Measurements from ENCODE around the gene TSPAN2.
A peak's percentile ranks its signal among the peaks of the same experiment; 100 is the strongest.

Gene TSPAN2

DNA sequence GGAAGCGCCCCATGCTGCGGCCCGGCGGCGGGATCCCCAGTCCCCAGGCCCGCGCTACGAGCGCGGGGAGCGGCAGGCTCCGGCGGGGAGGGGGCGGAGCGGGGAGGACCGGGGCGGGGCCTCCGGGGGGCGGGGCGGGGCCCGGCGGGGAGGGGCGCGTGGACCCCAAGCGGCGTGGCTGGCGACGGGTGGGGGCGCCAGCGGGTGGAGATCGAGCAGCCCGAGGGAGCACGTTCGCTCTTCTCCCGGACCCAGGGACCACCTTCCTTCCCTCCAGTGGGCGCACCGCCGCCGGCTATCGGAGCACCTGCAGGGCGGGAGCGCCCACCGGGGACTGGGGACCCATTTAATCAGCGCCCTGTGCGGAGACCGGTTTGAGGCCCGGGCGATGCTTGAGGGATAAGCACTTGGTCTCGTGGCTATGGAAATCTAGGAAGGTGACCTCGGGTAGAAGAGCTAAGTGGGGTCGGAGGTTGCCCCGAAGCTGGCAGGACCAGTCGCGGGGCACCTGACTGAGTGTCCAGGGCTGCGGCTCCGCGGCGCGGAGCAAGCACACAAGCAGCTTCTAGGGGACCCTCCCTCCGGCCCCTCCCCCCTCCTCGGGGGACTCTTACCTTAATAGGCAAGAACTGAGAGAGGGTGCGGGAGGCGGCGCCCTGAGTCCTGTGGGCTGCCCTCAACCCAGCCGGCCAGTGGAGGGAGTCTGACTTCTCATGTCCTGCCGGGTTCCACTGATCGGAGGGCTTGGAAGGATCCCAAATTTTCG, at the start of gene TSPAN2:
TSPAN2 (minus strand) TSS at position 84 of the 766 bp plus-strand sequence; CDS start at position 13, 71 bp downstream.
- no peak for DNase-seq

DNA sequence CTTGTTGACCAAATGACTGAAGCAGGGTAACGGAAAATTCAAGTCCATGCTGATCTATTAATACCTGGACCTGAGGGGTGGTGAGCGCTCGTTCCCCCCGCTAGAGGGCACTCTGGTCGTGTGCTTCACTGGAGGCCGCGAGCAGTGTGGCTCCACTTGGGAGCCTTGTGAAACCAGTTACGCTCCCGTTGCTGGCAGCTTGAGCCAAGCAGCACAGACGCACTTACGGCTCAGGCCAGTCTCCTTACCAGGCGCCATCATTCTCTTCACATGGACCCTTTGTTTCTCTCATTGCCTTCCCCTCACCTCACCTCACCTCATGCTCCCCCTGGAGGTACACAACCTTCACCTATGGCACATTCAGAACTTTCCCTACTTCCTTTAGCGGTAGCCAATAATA, 49.7 kb upstream of the TSPAN2 start:
- peak; percentile 60 to 86 for DNase-seq

DNA sequence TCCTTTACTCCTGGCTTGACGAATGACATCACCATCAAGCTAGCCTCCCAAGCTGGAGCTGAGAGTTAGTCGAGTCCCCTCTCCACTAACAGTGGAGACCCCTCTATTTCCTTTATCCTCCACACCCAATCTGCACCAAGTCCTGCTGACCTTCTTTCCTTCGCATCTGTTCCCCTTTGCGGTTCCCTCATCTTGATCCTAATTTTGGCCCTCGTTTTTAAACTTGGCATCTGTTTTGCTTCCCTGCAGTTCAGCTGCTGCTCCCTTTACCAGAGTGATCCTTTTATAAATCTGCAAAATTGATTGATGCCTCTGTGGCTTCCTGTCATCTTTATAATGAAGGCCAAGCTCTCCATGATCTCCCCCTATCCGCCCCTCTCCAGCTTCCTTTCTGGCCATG, 49.0 kb upstream of the TSPAN2 start:
- no peak for DNase-seq

DNA sequence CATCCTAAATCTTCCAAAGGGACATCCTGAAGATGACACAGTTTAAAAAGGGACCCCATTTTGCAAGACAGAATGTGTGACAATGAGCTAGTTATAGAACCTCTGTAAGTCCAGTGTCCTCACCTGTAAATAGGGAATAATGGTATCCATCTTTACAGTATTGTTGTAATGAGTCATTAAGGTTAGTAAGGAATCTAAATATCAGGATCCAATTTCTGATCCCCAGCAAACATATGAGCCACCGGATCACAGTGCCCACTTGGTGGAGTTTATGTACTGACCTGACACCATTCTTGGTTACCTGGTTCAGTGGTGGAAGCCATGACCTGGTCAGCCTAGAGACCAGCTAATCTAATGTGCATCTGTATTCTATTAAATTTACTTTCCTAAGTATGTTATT, 47.9 kb upstream of the TSPAN2 start:
- DNase-seq, result no peak

DNA sequence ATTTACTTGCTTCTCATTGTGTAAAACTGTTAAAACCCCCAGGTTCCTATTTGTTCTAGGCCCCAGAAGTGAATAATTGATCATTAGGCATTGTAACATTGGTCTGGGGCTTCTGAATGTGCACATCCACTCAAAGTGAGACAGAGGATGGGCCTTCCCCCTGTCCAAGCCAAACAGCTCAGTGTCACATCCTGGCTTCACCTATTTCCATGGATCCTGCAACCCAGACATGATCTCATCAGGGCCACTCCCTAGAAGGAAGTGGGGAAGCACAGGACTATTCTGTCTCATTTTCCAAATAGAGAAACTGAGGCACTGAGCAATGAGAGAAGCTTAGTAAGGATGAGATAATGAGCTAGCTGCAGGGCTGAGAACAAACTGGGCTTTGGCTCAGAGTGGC, 47.4 kb upstream of the TSPAN2 start:
- no peak for DNase-seq

DNA sequence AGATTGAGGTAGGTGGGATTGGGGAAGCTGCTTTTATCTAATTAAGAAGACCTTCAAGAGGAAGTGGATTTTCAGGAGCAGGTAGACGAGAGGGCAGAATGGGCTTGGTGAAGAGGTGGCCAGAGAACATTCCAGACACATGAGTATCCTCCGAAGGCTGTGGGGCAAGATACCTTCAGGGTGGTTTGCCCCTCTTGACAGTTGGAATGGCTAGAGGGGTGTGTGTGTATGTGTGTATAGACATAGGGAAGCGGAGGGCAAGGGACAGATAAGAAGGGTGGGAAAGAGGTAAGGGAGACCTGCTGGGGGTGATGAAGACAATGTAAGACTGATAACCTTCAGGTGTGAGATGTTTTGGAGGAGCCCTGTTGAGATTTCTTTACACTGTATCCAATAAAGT, 46.8 kb upstream of the TSPAN2 start:
- no peak for DNase-seq

DNA sequence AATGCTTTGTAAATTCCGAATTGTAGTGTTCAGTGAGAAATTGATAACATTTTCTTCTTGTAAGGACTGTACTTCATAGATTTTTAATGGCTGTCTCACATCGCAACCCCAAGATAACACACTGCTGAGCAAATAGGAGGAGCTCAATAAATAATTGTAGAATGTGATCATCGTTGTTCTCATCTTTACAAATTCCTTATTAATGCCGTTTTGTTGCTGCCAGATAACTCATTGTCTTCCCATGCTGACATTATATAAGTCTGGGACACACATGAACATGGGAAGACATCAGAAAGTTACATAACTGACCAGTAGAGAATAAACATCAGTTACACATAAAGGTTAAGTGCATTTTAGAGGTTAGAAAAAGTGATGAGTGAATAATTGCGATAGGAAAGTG, 46.4 kb upstream of the TSPAN2 start:
- DNase-seq, result no peak

DNA sequence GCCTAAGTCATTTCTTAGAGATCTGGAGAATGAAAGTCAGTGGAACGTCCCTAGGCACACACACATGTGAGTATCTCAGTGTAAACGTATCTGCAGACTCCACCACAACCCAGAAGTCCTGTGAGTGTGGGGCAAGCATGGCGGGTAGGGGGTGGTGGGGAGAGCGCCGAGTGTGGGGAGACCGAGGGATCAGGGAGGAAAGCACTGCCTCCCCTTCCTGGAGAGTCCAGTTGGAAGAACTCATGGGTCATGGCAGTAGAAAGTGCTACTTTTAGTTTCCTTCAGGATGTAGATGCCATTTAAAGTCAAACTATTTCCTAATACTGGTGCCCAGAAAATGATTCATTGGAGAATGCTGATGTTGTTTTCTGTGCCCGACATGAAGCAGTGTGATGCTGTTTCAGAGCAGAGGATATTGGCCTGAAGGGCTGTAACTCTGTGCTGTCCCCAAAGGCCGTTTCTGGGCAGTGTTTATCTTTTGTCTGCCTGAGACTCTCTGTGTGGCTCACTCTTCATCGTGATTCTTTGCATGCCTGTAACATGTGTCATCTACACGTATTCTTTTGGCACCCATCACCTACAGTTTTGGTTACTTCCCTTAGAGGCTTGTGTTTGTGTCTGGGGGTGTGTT, 45.7 kb upstream of the TSPAN2 start:
- DNase-seq, result no peak

DNA sequence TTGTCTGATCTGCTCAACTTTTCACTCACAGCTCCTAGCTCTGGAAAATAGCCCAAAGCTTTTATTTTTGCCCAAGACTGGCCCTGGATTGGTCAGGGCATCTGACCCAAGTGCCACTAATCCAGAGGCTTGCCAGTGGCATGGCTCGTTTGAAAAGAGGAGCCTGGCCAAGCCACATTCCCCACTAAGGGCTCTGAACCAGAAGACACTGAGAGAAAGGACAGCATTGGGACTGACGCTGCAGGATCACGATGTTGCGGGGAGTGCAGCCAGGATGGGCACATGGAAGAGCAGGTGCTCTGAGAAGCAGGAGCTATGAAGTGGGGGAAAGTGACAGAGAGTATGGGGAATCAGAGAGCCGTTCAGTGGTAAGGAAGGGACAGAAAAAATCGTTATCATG, 44.9 kb upstream of the TSPAN2 start:
- no peak for DNase-seq

DNA sequence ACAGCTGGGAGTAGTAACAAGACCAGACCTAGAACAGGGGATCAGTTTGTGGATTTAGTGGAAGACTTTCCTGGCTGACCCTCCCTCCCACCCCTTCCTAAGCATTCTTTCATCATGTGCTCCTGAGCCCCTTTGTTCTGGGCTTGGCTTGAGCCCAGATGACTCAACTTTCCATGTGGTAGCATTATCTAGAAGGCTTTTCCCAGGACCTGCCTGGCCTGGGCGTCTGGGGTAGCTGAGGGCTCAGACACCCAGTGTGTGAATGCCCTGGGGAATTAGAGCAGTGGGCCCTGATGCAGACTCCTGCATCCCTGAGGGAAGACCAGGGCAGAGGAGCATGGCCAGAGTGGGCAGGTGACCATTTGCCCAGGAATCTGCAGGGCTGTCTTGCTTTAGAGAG, 44.1 kb upstream of the TSPAN2 start:
- DNase-seq, result no peak

DNA sequence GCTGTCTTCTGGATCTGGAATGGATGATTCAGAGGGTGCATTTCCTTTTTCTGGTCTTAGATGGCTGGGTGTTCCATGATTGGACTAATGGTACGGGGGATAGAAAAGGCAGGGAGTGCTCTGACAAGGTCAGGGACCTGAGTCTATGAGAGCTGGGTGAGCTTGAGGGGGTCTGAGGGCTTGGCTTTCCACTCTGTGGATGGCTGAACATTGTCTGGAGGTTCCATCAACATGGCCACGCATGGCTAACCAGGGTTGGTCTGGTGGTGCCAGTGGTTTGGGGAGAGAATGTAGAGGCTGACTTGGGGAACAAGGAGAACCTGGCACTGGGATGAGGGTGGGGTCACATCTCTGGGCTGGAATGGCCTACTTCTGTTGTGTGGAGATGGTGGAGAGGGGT, 41.5 kb upstream of the TSPAN2 start:
- no peak for DNase-seq

DNA sequence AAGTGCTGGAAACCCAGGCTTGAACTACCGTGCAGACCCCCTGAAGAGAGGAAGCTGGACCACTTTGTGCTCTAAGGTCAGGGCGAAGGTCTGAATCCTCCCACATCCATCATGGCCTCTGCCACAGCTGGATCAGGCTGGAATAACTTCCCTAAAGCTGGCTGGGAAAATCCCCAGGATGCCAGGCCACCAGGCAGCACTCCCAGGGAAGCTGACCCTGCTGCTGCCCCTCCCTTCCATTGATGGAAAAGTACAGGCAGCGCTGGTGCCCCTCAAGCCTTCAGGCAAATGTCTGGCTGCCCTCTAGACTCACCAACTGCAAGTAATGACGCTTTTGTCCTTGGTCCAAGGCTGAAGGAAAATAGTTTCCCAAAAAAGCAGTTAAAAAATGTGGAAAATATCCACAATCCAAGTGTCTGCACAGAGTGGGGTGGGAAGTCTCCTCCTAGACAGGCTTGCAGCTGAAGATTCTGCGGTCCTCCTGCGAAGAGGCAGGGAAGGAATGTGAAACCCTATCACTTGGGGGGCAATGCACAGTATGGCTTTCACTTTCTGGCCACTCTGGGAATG, 39.9 kb upstream of the TSPAN2 start:
- DNase-seq, result no peak

DNA sequence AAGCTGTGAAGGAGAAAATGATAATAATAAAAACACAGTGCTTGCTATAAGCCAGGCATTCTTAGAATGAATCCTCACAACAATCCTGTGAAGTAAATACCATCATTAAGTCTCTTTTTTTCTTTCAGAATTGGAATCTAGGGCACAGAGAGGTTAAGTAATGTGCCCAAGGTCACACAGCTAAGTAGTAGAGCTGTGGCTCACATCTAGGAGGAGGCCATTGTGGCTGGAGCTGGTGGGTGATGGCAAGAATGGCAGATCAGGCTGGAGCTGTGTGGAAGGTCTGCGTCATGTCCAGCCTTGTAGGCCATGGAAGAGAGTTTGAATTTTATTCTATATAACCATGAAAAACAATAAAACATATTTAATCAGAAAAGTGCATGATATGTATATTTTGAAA, 38.2 kb upstream of the TSPAN2 start:
- no peak for DNase-seq

DNA sequence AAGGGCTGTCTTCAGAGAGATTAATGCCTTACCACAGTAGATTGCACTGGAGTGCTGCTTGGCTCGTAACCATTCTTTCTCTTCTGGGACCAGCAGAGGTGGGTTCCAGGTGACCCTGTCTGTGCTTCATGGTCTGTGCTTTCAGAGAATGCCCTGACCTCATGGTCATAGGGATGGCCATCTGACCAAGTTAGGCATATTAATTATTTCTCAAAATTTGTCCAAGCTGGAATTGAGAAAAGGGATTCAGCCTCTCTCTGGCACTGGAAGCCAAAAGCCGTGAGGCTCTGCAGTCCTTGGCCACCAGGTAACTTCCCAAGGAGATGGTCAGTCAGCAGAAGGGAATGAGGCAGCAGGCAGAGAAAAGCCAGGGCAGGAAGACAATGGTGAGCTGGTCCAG, 37.2 kb upstream of the TSPAN2 start:
- DNase-seq, result no peak

DNA sequence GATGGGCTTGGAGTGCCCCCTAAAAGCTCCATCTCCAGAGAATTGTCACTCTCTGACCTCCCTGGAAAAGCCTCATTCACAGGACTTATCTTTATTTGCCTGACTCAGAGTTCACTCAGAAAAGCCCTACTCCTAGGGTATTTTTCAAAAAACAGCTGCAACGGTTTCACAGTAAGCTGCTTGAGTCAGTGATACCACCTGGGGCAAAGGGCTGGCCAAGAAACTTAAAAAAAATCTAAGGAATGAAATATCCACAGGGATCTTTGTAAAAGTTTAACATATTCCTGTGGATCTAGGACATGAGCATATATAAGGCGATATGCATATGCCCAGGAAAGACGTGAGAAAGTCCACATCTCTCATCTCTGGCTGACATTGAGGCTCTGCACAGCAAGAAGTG, 33.8 kb upstream of the TSPAN2 start:
- no peak for DNase-seq

DNA sequence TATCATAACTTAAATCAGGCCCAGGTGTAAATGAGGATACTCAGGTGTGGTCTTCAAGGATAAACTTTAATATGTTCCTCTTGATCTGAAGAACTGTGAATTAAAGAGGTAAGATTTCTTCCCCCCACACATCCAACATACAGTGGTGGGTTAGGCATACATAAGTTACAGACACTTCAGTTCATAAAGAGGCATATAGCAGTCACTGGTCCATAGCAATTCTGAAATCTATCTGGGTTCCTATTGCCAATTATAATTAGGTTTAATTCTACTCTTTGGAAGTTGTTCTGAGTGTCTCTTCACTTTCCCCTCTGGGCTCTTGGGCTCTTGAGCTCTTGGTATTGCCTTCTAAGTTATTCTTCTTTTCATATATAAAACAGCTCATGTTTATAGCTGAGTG, 32.5 kb upstream of the TSPAN2 start:
- no peak for DNase-seq

DNA sequence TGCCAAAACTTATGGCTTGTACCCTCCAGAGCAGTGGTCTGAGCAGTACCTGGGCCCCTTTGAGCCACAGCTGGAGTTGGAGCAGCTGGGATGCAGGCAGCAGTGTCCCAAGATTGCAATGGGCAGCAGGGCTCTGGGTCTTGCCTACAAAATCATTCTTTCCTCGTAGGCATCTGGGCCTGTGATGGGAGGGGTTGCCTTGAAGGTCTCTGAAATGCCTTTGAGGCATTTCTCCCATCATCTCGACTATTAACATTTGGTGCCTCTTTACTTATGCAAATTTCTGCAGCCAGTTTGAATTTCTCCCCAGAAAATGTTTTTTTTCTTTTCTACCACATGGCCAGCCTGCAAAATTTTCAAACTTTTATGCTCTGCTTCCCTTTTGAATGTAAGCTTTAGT, 31.0 kb upstream of the TSPAN2 start:
- DNase-seq, result no peak

DNA sequence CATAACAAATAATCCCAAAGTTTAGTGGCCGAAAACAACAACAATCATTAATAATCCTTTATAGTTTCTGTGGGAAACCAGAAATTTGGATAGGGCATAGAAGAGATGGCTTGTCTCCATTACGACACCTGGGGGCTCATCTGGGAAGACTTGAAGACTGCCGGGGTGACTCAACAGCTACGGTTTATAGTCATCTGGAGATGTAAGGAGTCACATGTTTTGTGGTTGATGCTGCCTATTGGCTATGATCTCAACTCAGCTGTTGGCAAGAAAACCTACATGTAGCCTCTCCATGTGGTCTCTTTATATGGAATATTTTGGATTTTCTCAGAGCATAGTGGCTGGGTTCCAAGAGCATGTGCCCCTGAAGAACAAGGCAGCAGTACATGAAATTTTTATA, 29.3 kb upstream of the TSPAN2 start:
- DNase-seq, result no peak

DNA sequence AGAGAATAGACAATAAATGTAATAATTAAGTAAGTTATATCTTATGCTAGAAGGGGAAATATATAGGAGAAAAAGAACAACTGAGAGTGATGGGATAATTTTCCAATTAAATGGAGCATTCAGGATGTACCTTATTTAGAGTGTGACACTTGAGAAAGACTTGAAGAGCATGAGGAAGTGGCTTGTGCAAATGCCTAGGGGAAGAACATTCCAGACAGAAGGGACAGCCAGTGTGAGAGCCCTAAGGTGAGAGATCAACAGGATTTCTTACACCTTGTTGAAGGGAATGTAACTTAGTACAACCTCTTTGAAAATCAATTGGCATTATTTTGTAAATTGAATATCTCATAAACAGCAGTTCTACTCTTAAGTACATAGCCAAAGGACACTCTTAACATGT, 28.8 kb upstream of the TSPAN2 start:
- no peak for DNase-seq

DNA sequence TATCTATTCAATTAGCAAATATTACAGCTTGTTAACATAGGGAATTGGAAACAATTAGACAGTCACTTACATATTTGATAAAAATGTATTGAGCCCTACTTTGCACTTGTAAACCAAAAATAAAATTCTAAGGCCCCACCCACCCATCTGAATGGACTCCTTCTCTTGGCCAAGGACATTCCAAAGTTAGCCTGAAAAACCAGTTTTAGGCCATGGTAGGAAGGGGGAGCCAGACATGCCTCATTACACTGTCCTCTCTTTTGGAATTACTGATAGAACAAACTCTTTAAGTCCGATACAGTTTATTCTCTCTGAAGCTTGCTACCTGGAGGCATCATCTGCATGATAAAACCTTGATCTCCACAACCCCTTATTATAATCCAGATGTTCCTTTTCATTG, 28.0 kb upstream of the TSPAN2 start:
- no peak for DNase-seq

DNA sequence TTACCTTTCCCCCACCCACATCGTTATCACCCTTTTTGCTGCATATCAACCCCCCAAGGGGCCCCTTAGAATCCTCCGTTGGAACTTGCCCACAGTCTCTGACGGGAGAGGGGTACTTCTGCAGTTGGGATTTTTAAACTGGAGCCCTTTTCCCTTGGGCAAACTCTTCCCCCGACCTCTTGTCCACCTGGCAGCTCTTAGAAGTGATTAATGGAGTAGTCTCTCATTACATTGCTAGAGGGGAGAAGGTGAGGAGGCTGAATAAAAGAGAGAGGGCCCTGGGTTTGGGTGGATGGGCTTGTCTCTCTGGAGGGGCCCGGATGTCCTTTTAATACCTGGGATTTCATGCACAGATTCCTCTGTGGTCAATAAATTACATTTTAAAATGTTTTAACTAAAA, 27.2 kb upstream of the TSPAN2 start:
- no peak for DNase-seq

DNA sequence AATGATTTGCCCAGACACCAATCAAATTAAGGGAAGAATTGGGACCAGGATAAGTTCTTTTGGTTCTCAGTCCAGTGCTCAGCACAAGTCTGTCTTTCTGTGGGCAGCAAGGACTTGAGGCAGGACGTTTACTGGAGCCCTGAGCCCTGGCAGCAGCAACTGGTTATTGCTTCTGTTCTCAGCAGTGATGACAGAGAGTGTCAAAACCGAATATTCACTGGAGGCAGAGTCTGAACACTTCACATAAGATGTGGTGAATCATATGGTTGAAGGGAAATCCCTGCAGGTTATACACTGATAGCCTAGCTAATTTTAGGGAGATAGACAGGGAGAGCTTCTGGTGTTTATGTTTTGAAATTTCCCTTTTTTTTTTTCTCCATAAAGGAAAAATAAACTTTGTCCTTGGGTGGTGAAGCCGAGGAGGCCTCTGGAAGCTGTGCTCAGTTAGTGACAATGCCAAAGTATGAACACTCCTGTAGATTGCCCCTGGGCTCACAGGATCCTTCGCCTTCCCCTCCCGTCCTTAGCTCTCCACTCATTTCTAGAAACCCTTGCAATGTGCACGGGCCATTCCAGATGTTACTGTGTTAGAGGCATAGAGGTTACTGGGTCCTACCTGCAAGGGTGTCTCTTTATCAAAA, 26.3 kb upstream of the TSPAN2 start:
- no peak for DNase-seq

DNA sequence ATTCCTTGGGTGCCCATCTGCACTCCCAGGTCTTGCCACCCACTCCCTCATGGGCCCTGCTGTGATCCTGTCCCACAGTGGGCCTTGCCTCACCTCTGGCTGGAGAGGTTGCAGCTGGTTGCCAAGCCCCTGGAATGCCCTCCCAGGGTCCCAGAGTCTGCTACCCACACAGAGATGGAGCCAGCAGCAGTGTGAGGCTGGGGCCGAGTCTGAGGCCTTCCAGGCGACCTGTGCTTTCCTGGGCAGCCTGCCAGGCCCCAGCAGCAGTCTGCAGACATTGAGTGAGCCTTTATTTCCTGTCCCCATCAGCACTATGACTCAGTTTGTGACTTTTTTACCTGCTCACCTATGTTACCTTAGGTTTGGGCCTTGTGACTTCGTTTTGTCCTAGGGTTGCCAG, 25.0 kb upstream of the TSPAN2 start:
- no peak for DNase-seq

DNA sequence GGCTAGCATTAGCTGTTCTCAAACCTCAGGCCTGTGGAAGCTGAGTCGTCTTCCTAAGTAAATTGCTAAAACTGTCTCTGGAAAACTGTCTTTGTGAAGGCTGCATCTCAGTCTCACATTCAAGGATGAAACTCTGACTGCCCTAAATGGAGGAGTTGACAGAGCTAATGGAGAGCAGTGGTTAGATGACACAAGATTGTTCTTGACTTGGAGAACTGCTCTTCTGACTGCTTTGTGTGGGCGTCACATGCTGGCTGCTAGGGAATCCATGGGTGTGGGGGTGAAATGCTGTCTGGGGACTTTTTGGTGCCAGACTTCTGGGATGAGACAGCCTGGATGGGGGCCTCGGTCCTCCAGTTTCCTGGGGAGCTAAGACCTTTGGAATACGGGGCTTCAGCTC, 24.5 kb upstream of the TSPAN2 start:
- DNase-seq, result peak; percentile 32 to 68

All from inflammatory macrophage treated with lipopolysaccharide for 1 hour (primary cell).